HepG2 (cell line): ENCODE measurements around the gene SLC9B2. TPM values are rescaled to one million over a fixed set of nuclear protein-coding genes. Genes with fewer than 3 reads are reported as not detected.

Experiments used
- ARNTL ChIP-seq: sonication (generic); formaldehyde crosslinking; IDR thresholded peaks from 2 replicates; pipeline ENCODE4 v1.4.0; 2020; ENCODE audit warnings: mild to moderate bottlenecking, missing genetic modification reagents
- BCL6 ChIP-seq: IDR thresholded peaks from 2 replicates; pipeline ENCODE4 v1.6.1; 2016; ENCODE audit warnings: missing genetic modification reagents, missing compliant biosample characterization
- HES4 ChIP-seq: sonication (generic); formaldehyde crosslinking; IDR thresholded peaks from 2 replicates; pipeline ENCODE4 v1.9.0; 2021; ENCODE audit warnings: mild to moderate bottlenecking, missing genetic modification reagents, borderline replicate concordance
- HOXA9 ChIP-seq: sonication (generic); formaldehyde crosslinking; IDR thresholded peaks from 2 replicates; pipeline ENCODE4 v1.8.1; 2022; ENCODE audit warnings: missing genetic modification reagents, mild to moderate bottlenecking, moderate library complexity, borderline replicate concordance
- MTA3 ChIP-seq: sonication (generic); formaldehyde crosslinking; IDR thresholded peaks from 2 replicates; pipeline ENCODE4 v1.4.0; 2020; ENCODE audit warnings: missing genetic modification reagents
- MTF2 ChIP-seq: sonication (generic); formaldehyde crosslinking; IDR thresholded peaks from 2 replicates; pipeline ENCODE4 v1.5.0; 2020; ENCODE audit warnings: missing genetic modification reagents, borderline replicate concordance
- NCOA2 ChIP-seq: sonication (generic); formaldehyde crosslinking; IDR thresholded peaks from 2 replicates; pipeline ENCODE4 v1.8.0; 2022; ENCODE audit warnings: inconsistent platforms
- PAF1 ChIP-seq: IDR thresholded peaks from 2 replicates; pipeline ENCODE4 v1.6.1; 2016; ENCODE audit warnings: missing genetic modification reagents, missing compliant biosample characterization
- PHF8 ChIP-seq: sonication (generic); formaldehyde crosslinking; IDR thresholded peaks from 2 replicates; pipeline ENCODE4 v1.5.0; 2020; ENCODE audit warnings: missing genetic modification reagents
- PLRG1 ChIP-seq: fragments of 450-650 bp; conservative IDR thresholded peaks from 2 replicates; pipeline ENCODE4 v1.6.1; 2016
- TBX3 ChIP-seq: fragments of 450-650 bp; IDR thresholded peaks from 2 replicates; pipeline ENCODE4 v1.6.1; 2017; ENCODE audit warnings: antibody characterized with exemption, mild to moderate bottlenecking, inconsistent platforms, borderline replicate concordance
- TOPORS ChIP-seq: sonication (generic); formaldehyde crosslinking; IDR thresholded peaks from 2 replicates; pipeline ENCODE4 v1.8.0; 2023; ENCODE audit warnings: mild to moderate bottlenecking, missing genetic modification reagents
- ZNF234 ChIP-seq: sonication (generic); formaldehyde crosslinking; conservative IDR thresholded peaks from 2 replicates; pipeline ENCODE4 v1.5.1; 2020; ENCODE audit warnings: mild to moderate bottlenecking, missing genetic modification reagents
- ZNF329 ChIP-seq: sonication (generic); formaldehyde crosslinking; IDR thresholded peaks from 2 replicates; pipeline ENCODE4 v1.9.0; 2021; ENCODE audit warnings: low read depth, mild to moderate bottlenecking, missing genetic modification reagents
- ZNF430 ChIP-seq: sonication (generic); formaldehyde crosslinking; IDR thresholded peaks from 2 replicates; pipeline ENCODE4 v1.9.0; 2021; ENCODE audit warnings: mild to moderate bottlenecking, missing genetic modification reagents
- ZNF660 ChIP-seq: sonication (generic); formaldehyde crosslinking; IDR thresholded peaks from 2 replicates; pipeline ENCODE4 v1.5.1; 2020; ENCODE audit warnings: mild to moderate bottlenecking, low read depth, missing genetic modification reagents, borderline replicate concordance
- ZNF772 ChIP-seq: sonication (generic); formaldehyde crosslinking; IDR thresholded peaks from 2 replicates; pipeline ENCODE4 v1.5.0; 2020; ENCODE audit warnings: mild to moderate bottlenecking, missing genetic modification reagents
- ZNF776 ChIP-seq: sonication (generic); formaldehyde crosslinking; IDR thresholded peaks from 2 replicates; pipeline ENCODE4 v1.4.0; 2020; ENCODE audit warnings: mild to moderate bottlenecking, missing genetic modification reagents
- ZSCAN29 ChIP-seq: sonication (generic); formaldehyde crosslinking; conservative IDR thresholded peaks from 2 replicates; pipeline ENCODE4 v1.4.0; 2020; ENCODE audit warnings: mild to moderate bottlenecking, missing genetic modification reagents
- polyA plus RNA-seq, 8 experiments: library from polyadenylated mRNA; depleted of rRNA in 3 of 8; stranded (reverse) in 7 of 8; unstranded in 1 of 8; fragments of >200 nt; fragmentation: Illumina TruSeq in 4 of 8; extraction: Trizol in 4 of 8; gene quantifications; 2 replicates each; pipeline versions ENCODE4 v1.2.1 to v1.2.3, GENCODE V29; 2011 to 2016; ENCODE audit warnings: low read depth in 4 of 8, missing spikeins in 1 of 8, mixed read lengths in 1 of 8; ENCODE audit not compliant: insufficient read depth in 1 of 8
- total RNA-seq, 5 experiments: library from RNA; depleted of rRNA; stranded (reverse); fragments of >200 nt; fragmentation: Illumina TruSeq; extraction: Trizol; gene quantifications; 2 replicates each; pipeline ENCODE4 v1.2.3, GENCODE V29; 2016; ENCODE audit warnings: low read depth in 1 of 5
- TF ChIP-seq, protein P1 (sequence below): sonication (generic); formaldehyde crosslinking; IDR thresholded peaks from 2 replicates; pipeline ENCODE4 v1.8.0; 2022; ENCODE audit warnings: missing genetic modification reagents, low read depth, mild to moderate bottlenecking, borderline replicate concordance
- TF ChIP-seq, protein P2 (sequence below): sonication (generic); formaldehyde crosslinking; IDR thresholded peaks from 2 replicates; pipeline ENCODE4 v1.9.0; 2021; ENCODE audit warnings: missing genetic modification reagents, borderline replicate concordance
- TF ChIP-seq, protein P3 (sequence below): sonication (generic); formaldehyde crosslinking; IDR thresholded peaks from 2 replicates; pipeline ENCODE4 v1.4.0; 2020; ENCODE audit warnings: missing genetic modification reagents, borderline replicate concordance
- TF ChIP-seq, protein P4 (sequence below): sonication (generic); formaldehyde crosslinking; IDR thresholded peaks from 2 replicates; pipeline ENCODE4 v1.4.0; 2020; ENCODE audit warnings: missing genetic modification reagents

SLC9B2 gene
- total and polyA plus RNA-seq, 2 of the 13 experiments (the other 11 are each of a cell fraction or from before 2014, with no cell fraction given), result 23.5 to 38.5 TPM

- TF ChIP-seq, protein P1, sequence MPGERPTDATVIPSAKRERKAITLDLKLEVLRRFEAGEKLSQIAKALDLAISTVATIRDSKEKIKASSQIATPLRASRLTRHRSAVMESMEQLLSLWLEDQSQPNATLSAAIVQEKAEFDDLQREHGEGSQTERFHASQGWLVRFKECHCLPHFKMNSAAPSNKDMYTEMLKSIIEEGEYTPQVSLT, result no peak
- TF ChIP-seq ZNF776 (CRISPR knock-in tag) (peak; percentile 86; the same call in 1 of the 2 replicates), ZNF329 (CRISPR knock-in tag) (no peak), TBX3 (no peak), PAF1 (peak; percentile 93; the same call in 1 of the 2 replicates), HES4 (CRISPR knock-in tag) (no peak; the same call in 1 of the 2 replicates), TOPORS (CRISPR knock-in tag) (peak; percentile 75; the same call in 1 of the 2 replicates), ZNF772 (CRISPR knock-in tag) (peak; percentile 70; the same call in 1 of the 2 replicates), BCL6 (CRISPR knock-in tag) (peak; percentile 38; the same call in 1 of the 2 replicates), ZSCAN29 (CRISPR knock-in tag) (no peak), MTA3 (CRISPR knock-in tag) (no peak), ZNF430 (CRISPR knock-in tag) (peak; percentile 85; the same call in 1 of the 2 replicates), PLRG1 (no peak), ARNTL (CRISPR knock-in tag) (peak; percentile 85; the same call in 1 of the 2 replicates), HOXA9 (0 out of 2 replicates have a peak, but pooled peaks have one; percentile 54), NCOA2 (CRISPR knock-in tag) (peak; percentile 47; the same call in 1 of the 2 replicates), MTF2 (CRISPR knock-in tag) (no peak), ZNF660 (CRISPR knock-in tag) (no peak), PHF8 (peak; percentile 79), ZNF234 (CRISPR knock-in tag) (no peak)
- TF ChIP-seq, protein P2, sequence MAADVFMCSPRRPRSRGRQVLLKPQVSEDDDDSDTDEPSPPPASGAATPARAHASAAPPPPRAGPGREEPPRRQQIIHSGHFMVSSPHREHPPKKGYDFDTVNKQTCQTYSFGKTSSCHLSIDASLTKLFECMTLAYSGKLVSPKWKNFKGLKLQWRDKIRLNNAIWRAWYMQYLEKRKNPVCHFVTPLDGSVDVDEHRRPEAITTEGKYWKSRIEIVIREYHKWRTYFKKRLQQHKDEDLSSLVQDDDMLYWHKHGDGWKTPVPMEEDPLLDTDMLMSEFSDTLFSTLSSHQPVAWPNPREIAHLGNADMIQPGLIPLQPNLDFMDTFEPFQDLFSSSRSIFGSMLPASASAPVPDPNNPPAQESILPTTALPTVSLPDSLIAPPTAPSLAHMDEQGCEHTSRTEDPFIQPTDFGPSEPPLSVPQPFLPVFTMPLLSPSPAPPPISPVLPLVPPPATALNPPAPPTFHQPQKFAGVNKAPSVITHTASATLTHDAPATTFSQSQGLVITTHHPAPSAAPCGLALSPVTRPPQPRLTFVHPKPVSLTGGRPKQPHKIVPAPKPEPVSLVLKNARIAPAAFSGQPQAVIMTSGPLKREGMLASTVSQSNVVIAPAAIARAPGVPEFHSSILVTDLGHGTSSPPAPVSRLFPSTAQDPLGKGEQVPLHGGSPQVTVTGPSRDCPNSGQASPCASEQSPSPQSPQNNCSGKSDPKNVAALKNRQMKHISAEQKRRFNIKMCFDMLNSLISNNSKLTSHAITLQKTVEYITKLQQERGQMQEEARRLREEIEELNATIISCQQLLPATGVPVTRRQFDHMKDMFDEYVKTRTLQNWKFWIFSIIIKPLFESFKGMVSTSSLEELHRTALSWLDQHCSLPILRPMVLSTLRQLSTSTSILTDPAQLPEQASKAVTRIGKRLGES, result no peak; the same call in 1 of the 2 replicates
- TF ChIP-seq, protein P3, sequence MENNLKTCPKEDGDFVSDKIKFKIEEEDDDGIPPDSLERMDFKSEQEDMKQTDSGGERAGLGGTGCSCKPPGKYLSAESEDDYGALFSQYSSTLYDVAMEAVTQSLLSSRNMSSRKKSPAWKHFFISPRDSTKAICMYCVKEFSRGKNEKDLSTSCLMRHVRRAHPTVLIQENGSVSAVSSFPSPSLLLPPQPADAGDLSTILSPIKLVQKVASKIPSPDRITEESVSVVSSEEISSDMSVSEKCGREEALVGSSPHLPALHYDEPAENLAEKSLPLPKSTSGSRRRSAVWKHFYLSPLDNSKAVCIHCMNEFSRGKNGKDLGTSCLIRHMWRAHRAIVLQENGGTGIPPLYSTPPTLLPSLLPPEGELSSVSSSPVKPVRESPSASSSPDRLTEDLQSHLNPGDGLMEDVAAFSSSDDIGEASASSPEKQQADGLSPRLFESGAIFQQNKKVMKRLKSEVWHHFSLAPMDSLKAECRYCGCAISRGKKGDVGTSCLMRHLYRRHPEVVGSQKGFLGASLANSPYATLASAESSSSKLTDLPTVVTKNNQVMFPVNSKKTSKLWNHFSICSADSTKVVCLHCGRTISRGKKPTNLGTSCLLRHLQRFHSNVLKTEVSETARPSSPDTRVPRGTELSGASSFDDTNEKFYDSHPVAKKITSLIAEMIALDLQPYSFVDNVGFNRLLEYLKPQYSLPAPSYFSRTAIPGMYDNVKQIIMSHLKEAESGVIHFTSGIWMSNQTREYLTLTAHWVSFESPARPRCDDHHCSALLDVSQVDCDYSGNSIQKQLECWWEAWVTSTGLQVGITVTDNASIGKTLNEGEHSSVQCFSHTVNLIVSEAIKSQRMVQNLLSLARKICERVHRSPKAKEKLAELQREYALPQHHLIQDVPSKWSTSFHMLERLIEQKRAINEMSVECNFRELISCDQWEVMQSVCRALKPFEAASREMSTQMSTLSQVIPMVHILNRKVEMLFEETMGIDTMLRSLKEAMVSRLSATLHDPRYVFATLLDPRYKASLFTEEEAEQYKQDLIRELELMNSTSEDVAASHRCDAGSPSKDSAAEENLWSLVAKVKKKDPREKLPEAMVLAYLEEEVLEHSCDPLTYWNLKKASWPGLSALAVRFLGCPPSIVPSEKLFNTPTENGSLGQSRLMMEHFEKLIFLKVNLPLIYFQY (CRISPR knock-in tag), result peak; percentile 99
- TF ChIP-seq, protein P4, sequence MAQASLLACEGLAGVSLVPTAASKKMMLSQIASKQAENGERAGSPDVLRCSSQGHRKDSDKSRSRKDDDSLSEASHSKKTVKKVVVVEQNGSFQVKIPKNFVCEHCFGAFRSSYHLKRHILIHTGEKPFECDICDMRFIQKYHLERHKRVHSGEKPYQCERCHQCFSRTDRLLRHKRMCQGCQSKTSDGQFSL, result no peak
These were observed 57.0 kb downstream of the SLC9B2 start, which contains the start of gene SLC9B1 (continued) for GRCh38 chr4:103019308-103020124.
